GM20000 (cell line): ENCODE data around the gene KAZN.

ENCODE experiments used
- DNase-seq: peaks from one replicate; pipeline ENCODE4 v3.0.0; 2012; ENCODE audit warnings: low spot score
- TF ChIP-seq, protein P1 (sequence below): IDR thresholded peaks from 2 replicates; pipeline ENCODE4 v1.5.1; 2012; ENCODE audit warnings: mild to moderate bottlenecking, control low read depth; ENCODE audit errors: extremely low read depth, missing control alignments

Gene KAZN

DNA sequence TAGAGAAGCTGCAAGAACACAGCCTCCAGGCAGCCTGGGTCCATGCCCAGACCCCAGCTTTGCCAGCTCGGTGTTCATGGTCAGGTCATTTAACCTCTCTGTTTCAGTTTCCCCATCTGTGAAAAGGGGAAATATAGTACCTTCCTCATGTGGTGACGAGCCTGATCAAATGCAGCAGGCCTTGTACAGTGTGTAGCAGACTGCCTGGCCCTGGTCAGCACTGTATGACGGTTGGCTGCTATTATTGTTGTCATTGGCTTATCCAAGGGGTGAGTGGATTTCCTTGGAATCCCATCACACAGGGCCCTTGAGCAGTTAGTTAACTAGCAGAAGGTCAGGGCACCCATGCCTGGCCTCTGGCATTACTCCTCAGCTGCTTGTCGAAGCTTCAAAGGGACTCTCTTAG lies 548.5 kb downstream of the KAZN start:
- TF ChIP-seq, protein P1, sequence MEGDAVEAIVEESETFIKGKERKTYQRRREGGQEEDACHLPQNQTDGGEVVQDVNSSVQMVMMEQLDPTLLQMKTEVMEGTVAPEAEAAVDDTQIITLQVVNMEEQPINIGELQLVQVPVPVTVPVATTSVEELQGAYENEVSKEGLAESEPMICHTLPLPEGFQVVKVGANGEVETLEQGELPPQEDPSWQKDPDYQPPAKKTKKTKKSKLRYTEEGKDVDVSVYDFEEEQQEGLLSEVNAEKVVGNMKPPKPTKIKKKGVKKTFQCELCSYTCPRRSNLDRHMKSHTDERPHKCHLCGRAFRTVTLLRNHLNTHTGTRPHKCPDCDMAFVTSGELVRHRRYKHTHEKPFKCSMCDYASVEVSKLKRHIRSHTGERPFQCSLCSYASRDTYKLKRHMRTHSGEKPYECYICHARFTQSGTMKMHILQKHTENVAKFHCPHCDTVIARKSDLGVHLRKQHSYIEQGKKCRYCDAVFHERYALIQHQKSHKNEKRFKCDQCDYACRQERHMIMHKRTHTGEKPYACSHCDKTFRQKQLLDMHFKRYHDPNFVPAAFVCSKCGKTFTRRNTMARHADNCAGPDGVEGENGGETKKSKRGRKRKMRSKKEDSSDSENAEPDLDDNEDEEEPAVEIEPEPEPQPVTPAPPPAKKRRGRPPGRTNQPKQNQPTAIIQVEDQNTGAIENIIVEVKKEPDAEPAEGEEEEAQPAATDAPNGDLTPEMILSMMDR: no peak
- DNase-seq: no peak

DNA sequence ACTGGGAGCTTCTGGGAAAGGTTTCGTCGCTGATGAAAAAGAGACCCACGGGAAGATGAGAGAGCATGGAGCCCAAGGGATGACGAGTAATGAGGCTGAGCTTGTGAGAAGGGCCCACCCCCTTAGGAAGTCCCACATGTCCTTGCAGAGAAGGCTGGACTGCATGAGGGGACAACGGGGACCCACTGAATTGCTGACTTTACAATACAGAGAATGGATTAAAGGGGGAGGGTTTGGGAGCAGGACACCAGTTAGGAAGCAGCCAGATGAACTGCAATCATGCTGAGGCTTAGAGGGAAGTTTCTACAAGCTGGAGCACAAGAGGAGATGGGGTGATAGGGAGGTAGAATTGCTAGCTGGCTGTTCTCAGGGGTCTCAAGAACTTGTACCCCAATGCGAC lies 549.5 kb downstream of the KAZN start:
- DNase-seq: no peak
- TF ChIP-seq, protein P1: no peak

DNA sequence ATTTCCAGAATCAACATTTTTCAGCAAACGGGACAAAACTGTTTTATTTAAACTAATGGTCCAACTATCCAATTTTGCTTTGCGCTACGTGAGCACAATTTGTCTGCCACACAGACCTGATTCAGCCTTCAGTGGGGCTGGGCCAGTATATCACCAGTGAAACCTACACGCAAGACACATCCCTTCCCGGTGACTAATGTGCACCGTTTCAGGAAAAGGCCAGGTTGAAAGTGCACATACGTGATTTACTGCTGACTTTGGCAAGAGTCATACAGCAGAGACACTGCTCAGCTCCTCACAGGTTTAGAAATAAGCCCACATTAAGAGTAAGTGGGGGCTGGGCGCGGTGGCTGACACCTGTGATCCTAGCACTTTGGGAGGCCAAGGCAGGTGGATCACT lies 550.0 kb downstream of the KAZN start:
- TF ChIP-seq, protein P1: no peak
- DNase-seq: no peak

DNA sequence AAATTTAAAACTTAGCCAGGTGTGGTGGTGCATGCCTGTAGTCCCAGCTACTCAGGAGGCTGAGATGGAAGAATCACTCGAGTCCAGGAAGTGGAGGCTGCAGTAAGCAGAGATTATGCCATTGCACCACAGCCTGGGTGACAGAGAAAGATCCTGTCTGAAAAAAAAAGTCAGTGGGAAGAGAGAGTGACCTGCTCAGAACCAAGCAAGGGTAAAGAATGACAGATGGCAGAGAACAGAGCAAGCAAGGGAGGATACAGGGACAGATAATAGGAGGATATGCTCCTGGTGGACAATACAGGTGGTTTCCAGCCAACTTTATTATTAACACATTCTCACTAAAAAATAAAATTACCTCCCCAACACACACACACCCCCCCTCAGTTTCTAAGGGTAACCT lies 550.5 kb downstream of the KAZN start:
- TF ChIP-seq, protein P1: no peak
- DNase-seq: no peak

DNA sequence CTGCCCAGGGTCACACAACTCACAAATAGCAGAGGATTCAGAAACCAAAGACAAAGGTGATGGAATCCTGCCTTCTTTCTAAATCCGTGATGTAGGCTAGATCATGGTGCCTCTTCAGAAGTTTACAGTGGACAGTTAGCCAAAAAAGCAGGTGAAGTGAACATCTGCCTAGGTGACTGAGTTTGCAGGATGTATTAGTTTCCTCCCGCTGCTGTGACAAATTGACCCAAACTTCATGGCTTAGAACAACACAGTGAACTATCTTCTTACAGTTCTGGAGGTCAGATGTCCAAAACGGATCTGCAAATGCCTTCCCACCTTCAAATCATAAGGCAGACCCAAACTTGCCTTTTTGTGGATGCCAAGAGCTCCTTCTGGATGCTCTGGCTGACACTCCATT lies 551.9 kb downstream of the KAZN start:
- TF ChIP-seq, protein P1: no peak

DNA sequence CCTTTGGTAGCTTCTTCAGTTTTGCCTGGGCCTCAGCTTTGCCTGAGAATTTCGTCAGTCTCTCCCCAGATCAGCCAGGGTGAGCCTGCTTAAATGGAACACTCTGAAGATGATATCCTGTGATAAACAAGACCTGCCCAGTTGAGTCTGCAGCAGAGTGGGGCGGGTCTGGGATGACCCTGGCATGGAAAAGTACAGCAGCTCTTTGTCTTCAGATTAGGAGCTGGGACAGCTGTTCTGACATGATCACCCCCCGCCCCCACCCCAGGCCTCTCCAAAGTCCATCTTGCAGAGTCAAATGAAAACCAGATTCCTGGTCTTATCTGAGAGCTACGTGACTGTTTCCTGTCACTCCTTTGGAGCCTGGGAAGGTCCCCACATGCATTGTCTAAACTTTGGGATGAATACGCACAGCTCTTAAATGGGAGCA lies 552.9 kb downstream of the KAZN start:
- TF ChIP-seq, protein P1: no peak
- no peak for DNase-seq

More for the DNA sequence above, 551.9 kb downstream of the KAZN start:
- DNase-seq: no peak

DNA sequence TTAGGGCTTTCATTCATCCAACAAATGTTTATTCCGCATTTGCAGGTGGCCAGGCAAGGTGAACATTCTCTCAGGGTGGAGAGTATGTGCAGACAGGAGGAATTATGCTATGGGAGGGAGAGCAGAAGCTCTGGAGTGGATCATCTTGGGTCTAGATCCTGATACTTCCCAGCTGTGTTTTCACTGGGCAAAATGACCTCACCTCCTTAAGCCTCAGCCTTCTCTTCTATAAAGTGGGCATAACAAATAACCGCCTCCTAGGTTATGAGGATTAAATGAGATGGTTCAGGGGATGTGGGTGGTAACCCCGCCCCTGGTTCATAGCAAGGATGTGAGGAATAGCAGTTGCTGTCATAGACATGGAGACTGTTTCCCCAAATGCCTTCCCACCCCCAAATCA lies 553.4 kb downstream of the KAZN start:
- TF ChIP-seq, protein P1: no peak
- DNase-seq: no peak
